Fibroblast of mammary gland (primary cell): Measurements from ENCODE around the gene SH3GLB2.

ENCODE experiments used
- DNase-seq: peaks from one replicate; pipeline ENCODE4 v3.0.0-alpha.2; 2010; ENCODE audit warnings: low read depth
- H3K4me3 ChIP-seq: 2 replicates; pipeline ENCODE4 v1.5.1; 2011; ENCODE audit warnings: low read depth, mild to moderate bottlenecking, low read length, moderate library complexity; ENCODE audit not compliant: control insufficient read depth
- TF ChIP-seq, protein P1 (sequence below): conservative IDR thresholded peaks from 2 replicates; pipeline ENCODE4 v1.5.1; 2011; ENCODE audit warnings: low read depth, low read length, inconsistent platforms; ENCODE audit not compliant: control insufficient read depth, insufficient read depth

SH3GLB2 gene

DNA sequence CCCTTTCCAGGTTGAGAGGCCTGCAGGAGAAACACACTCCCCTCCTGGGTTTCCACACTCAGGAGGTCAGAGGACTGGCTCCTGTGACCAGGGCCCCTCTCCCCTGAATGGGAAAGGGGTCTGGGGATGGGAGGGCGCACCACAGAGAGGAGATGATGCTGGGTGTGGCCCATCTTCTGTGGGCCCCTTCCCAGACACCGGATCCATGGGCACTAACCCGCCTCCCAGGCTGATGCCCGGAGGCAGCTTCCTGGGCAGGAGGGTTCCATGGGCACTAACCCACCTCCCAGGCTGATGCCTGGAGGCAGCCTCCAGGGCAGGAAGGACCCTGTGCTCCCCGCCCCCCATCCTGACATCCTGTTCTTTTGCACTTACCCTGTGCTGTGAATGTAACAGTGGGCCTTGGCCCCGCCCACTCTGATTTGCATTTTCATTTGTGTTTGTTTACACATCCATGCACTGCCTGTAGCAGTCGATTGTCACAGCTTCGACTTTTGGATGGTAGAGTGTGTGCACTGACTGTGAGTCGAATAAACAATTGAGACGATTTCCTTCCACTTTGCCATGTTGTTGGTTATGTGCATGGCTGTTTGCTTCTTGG, 43.5 kb upstream of the SH3GLB2 start:
- H3K4me3 ChIP-seq = no peak overlapping the region
- no peak for DNase-seq
- TF ChIP-seq, protein P1, sequence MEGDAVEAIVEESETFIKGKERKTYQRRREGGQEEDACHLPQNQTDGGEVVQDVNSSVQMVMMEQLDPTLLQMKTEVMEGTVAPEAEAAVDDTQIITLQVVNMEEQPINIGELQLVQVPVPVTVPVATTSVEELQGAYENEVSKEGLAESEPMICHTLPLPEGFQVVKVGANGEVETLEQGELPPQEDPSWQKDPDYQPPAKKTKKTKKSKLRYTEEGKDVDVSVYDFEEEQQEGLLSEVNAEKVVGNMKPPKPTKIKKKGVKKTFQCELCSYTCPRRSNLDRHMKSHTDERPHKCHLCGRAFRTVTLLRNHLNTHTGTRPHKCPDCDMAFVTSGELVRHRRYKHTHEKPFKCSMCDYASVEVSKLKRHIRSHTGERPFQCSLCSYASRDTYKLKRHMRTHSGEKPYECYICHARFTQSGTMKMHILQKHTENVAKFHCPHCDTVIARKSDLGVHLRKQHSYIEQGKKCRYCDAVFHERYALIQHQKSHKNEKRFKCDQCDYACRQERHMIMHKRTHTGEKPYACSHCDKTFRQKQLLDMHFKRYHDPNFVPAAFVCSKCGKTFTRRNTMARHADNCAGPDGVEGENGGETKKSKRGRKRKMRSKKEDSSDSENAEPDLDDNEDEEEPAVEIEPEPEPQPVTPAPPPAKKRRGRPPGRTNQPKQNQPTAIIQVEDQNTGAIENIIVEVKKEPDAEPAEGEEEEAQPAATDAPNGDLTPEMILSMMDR = no peak

DNA sequence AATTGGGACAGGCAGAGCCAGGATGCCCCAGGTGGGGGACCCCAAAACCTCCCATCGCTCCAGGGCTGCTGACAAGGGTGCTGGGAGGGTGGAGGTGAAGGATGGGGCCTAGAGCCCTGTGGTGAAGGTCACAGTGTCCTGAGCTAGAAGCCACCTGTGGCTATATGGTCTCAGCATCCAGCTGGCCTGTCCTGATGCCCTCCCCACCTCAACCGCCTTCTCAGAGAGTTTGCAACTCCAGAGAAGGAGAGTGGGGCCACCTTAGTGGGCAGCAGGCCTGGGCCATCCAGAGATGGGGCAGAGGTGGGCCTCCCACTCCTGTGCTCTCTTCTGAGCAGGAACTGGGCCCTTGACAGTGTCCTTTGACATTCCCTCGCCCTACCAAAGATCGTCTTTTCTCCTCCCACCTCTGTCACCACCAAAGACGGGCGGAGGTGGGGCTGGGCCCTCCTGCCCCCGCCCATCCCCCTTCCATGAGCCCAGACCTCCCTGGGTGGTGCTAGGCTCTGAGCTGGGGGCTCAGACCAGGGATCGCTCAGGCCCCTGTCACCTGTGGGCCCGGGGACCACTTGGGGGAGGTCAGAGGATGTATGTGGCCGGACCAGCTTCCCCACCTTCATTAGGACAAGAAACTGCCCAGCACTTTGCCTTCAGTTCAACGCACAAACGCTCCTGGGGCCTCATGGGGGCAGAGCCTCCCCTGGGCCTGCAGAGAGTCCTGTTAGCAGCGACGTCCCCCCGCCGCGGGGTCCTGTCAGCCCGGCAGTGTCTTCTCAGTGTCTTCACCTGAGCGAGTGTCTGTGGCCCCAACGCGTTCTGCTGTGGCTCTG, 42.8 kb upstream of the SH3GLB2 start:
- no peak overlapping the region for H3K4me3 ChIP-seq
- TF ChIP-seq, protein P1 = no peak
- no peak for DNase-seq

DNA sequence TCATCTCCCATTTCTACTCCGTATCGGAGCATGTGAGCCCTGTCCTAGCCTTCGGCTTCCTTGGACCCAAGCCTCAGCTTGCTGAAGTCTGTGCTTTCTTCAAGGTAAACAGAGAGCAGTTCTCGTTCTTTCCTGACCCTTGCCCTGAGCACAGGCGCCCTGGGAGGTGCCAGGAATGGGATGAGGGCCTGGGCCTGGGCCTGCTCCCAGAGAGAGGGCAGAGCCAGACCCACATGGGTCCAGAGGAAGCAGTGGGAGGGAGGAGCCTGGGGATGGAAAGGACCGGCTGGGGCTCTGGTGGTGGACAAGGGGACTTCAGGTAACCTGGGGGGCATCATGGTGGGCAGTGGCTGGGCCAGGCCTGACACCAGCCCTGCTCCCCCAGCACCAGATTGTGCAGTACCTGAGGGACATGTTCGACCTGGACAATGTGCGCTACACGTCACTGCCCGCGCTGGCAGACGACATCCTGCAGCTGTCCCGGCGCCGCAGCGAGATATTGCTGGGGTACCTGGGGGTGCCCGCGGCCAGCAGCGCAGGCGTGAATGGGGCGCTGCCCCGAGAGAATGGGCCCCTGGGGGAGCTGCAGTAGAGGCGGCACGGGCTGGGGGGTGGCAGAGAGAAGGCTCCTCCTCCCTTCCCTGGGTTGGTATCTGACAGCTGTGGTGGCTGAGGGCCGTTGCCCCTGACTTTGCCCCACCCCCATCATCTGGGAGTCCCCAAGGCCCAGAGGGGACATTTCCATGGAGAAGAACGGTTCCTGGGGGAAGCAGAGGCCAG, 41.9 kb upstream of the SH3GLB2 start:
- no peak for DNase-seq
- H3K4me3 ChIP-seq = no peak overlapping the region
- TF ChIP-seq, protein P1 = no peak

DNA sequence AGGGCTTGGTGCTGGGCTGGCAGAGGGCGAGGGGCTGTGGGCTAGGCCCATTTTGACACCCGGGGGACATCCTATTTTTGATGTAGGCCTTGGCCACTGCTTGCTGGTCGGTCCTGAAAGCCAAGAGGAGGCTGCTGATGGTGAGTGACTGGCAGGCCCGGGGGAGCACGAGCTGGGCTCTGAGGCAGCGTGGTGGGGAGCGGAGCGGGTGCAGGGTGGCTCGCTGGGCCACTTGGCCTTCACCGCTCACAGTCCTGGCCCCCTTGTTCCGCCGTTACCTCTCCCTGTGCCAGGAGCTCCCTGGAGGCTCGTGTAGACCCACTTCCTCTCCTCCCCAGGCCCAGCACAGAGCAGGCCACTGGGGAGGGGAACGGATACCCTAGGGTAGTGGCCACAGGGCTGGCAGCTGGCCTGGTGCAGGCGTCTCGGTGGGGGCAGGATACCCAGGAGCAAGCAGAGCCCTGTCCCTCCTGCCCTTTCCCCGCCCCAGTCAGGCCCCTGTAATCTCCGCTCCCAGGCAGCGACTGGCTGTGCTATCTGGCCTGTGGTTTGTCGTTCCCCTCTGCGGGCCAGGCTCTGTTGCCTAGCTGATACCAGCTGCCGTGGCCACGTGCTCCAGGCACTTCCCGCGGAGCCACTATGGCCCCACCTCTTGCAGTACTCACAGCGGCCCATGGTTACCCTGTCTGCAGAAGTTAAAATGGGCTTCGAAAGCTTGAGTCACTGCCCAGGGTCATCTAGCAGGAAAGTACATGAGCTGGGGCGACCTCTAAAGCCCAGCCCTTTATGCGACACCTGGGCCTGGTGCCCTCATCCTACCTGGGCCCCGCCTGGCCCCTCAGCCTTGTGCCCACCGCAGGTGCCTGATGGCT, 41.1 kb upstream of the SH3GLB2 start:
- no peak for DNase-seq
- H3K4me3 ChIP-seq = no peak overlapping the region
- TF ChIP-seq, protein P1 = no peak

DNA sequence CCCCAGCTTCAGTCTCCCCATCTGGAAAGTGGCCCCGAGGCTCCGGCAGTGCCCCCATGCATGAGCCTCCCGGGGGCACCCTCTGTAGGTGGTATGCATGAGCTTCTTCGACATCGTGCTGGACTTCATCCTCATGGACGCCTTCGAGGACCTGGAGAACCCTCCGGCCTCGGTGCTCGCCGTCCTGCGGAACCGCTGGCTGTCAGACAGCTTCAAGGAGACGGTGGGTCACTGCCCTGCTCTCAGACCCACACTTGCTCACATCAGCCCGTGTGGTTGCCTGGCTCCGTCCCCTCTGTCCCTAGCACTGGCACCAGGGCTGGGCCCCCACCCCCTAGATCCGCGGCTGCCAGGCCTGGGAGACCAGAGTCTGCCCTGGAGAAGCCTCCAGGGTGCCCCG, 40.0 kb upstream of the SH3GLB2 start:
- DNase-seq = no peak
- TF ChIP-seq, protein P1 = no peak

DNA sequence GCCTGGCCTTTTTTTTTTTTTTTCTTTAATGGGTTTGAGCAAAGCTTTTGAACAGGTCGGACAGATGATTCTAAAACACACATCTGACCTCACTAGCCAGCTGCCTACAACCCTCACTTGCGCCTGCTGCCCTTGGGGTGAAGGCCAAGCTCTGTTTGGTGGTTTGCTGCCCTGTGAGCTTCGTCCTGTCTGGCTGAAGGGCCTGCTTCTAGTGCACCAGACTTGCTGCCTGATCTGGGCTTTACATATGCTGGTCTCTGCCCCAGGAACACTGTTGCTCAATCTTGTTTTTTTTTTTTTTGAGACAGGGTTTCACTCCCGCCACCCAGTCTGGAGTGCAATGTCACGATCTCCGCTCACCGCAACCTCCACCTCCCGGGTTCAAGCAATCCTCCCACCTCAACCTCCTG, 36.4 kb upstream of the SH3GLB2 start:
- TF ChIP-seq, protein P1 = no peak
- DNase-seq = no peak
- H3K4me3 ChIP-seq = no peak overlapping the region

More for the DNA sequence above, 40.0 kb upstream of the SH3GLB2 start:
- H3K4me3 ChIP-seq = no peak overlapping the region
